H1 (cell line): ENCODE measurements around the gene PPIP5K1. TPM values are rescaled to one million over a fixed set of nuclear protein-coding genes. Genes with fewer than 3 reads are reported as not detected.

Experiments
- CTCF ChIA-PET: fragments of 300-600 bp; sonication (Branson Sonifier 250); formaldehyde crosslinking; loops from one replicate; lab custom pipeline; 2021; ENCODE audit not compliant: partially characterized antibody; lab: Charles Lee
- POLR2A ChIA-PET: fragments of 300-600 bp; sonication (Branson Sonifier 250); formaldehyde crosslinking; loops from one replicate; lab custom pipeline; 2021; ENCODE audit warnings: inconsistent platforms; ENCODE audit not compliant: partially characterized antibody; lab: Charles Lee
- DNase-seq, 2 experiments: peaks; one replicate each; pipeline versions ENCODE4 v3.0.0 to v3.0.0-alpha.2; 2010 to 2022; ENCODE audit warnings: low spot score in 2 of 2, low read depth in 1 of 2, mixed read lengths in 1 of 2
- FAIRE-seq: peaks from 2 replicates; lab custom pipeline; 2011; peaks lifted over from hg19 to GRCh38; lab: Jason Lieb, UNC
- H2AFZ ChIP-seq: 2 replicates; pipeline ENCODE4 v1.8.1; 2012; ENCODE audit warnings: low read length, inconsistent platforms
- H2AK5ac ChIP-seq: 2 replicates; pipeline ENCODE4 v1.6.1; 2013; ENCODE audit warnings: low read depth, low read length
- H2BK120ac ChIP-seq: replicated peaks from 2 replicates; pipeline ENCODE3; 2013; ENCODE audit warnings: low read depth, low read length, inconsistent platforms
- H2BK12ac ChIP-seq: 2 replicates; pipeline ENCODE4 v1.6.1; 2013; ENCODE audit warnings: low read depth, low read length
- H2BK15ac ChIP-seq: 2 replicates; pipeline ENCODE4 v1.6.1; 2013; ENCODE audit warnings: low read length
- H2BK20ac ChIP-seq: 2 replicates; pipeline ENCODE4 v1.6.1; 2013; ENCODE audit warnings: low read length
- H2BK5ac ChIP-seq: 2 replicates; pipeline ENCODE4 v1.6.1; 2013; ENCODE audit warnings: low read depth, low read length
- H3K14ac ChIP-seq: 2 replicates; pipeline ENCODE4 v1.6.1; 2013; ENCODE audit warnings: inconsistent platforms; ENCODE audit not compliant: insufficient read length
- H3K18ac ChIP-seq: 2 replicates; pipeline ENCODE4 v1.6.1; 2013; ENCODE audit warnings: low read length; ENCODE audit errors: extremely low read depth
- H3K23ac ChIP-seq: 2 replicates; pipeline ENCODE4 v1.6.1; 2013; ENCODE audit warnings: inconsistent platforms; ENCODE audit not compliant: insufficient read length
- H3K23me2 ChIP-seq: 2 replicates; pipeline ENCODE4 v1.6.1; 2013; ENCODE audit warnings: low read depth, low read length
- H3K27ac ChIP-seq: 2 replicates; pipeline ENCODE4 v1.6.1; 2011; ENCODE audit warnings: low read depth, low read length, inconsistent platforms
- H3K27me3 ChIP-seq, 4 experiments: replicated peaks in 1 of 4; 1 replicate in 1 of 4; 2 replicates in 3 of 4; pipeline versions ENCODE4 v1.6.1 to v1.8.1; 2011 to 2013; ENCODE audit warnings: low read length in 3 of 4, mild to moderate bottlenecking in 3 of 4, inconsistent platforms in 2 of 4, mixed read lengths in 2 of 4, moderate library complexity in 1 of 4; ENCODE audit not compliant: control insufficient read depth in 3 of 4, insufficient read depth in 3 of 4; ENCODE audit errors: extremely low read depth in 1 of 4
- H3K36me3 ChIP-seq, 4 experiments: 2 replicates each; pipeline versions ENCODE4 v1.6.1 to v1.8.1; 2011 to 2013; ENCODE audit warnings: mild to moderate bottlenecking in 4 of 4, low read length in 3 of 4, moderate library complexity in 2 of 4, control low read depth in 1 of 4, inconsistent platforms in 1 of 4; ENCODE audit not compliant: insufficient read depth in 4 of 4, control insufficient read depth in 2 of 4
- H3K4ac ChIP-seq: replicated peaks from 2 replicates; pipeline ENCODE3; 2013; ENCODE audit warnings: low read length, low read depth, mixed read lengths, inconsistent platforms; ENCODE audit not compliant: insufficient read length
- H3K4me1 ChIP-seq, 4 experiments: replicated peaks in 1 of 4; 1 replicate in 1 of 4; 2 replicates in 3 of 4; pipeline versions ENCODE4 v1.6.1 to v1.8.1; 2011 to 2013; ENCODE audit warnings: low read length in 3 of 4, inconsistent platforms in 2 of 4, mixed read lengths in 1 of 4; ENCODE audit not compliant: insufficient read depth in 4 of 4, control insufficient read depth in 3 of 4
- H3K4me2 ChIP-seq, 2 experiments: 2 replicates each; pipeline versions ENCODE4 v1.6.1 to v1.8.1; 2011 to 2013; ENCODE audit warnings: low read depth in 2 of 2, low read length in 2 of 2, control low read depth in 1 of 2, inconsistent platforms in 1 of 2, mild to moderate bottlenecking in 1 of 2; ENCODE audit not compliant: insufficient read depth in 1 of 2
- H3K4me3 ChIP-seq, 4 experiments: fragments of 200-600, 300-600 bp in 1 of 4; sonication (generic), shearing (Covaris generic), sonication (Bioruptor Twin) in 1 of 4; 2 replicates each; pipeline versions ENCODE4 v1.5.1 to v1.8.1; 2011 to 2016; ENCODE audit warnings: low read length in 4 of 4, low read depth in 3 of 4, control low read depth in 2 of 4, inconsistent platforms in 2 of 4, mild to moderate bottlenecking in 2 of 4, mixed read lengths in 1 of 4, moderate library complexity in 1 of 4; ENCODE audit not compliant: insufficient read depth in 2 of 4; ENCODE audit errors: extremely low read depth in 1 of 4
- H3K56ac ChIP-seq: replicated peaks from 2 replicates; pipeline ENCODE3; 2013; ENCODE audit warnings: low read depth, mild to moderate bottlenecking, mixed read lengths, low read length, inconsistent platforms; ENCODE audit not compliant: insufficient read length
- H3K79me1 ChIP-seq: 2 replicates; pipeline ENCODE4 v1.6.1; 2013; ENCODE audit warnings: low read depth, low read length, control low read depth
- H3K79me2 ChIP-seq, 2 experiments: 2 replicates each; pipeline versions ENCODE4 v1.6.1 to v1.8.1; 2012 to 2013; ENCODE audit warnings: low read length in 2 of 2, mild to moderate bottlenecking in 2 of 2, inconsistent platforms in 1 of 2; ENCODE audit not compliant: insufficient read depth in 2 of 2, control insufficient read depth in 1 of 2
- H3K9ac ChIP-seq, 4 experiments: replicated peaks in 1 of 4; 1 replicate in 1 of 4; 2 replicates in 3 of 4; pipeline versions ENCODE4 v1.6.1 to v1.8.1; 2011 to 2013; ENCODE audit warnings: low read depth in 3 of 4, low read length in 3 of 4, control low read depth in 2 of 4, mild to moderate bottlenecking in 2 of 4, moderate library complexity in 2 of 4, inconsistent platforms in 1 of 4; ENCODE audit errors: extremely low read depth in 1 of 4
- H3K9me3 ChIP-seq, 2 experiments: 2 replicates each; pipeline versions ENCODE4 v1.6.1 to v1.8.1; 2012 to 2013; ENCODE audit warnings: mild to moderate bottlenecking in 2 of 2, moderate library complexity in 2 of 2, control low read depth in 1 of 2, inconsistent platforms in 1 of 2, low read depth in 1 of 2, low read length in 1 of 2, mixed read lengths in 1 of 2; ENCODE audit not compliant: insufficient read depth in 2 of 2
- H4K20me1 ChIP-seq, 2 experiments: replicated peaks in 1 of 2; 2 replicates each; pipeline versions ENCODE3 to v1.8.1; 2011 to 2013; ENCODE audit warnings: inconsistent platforms in 2 of 2, low read length in 2 of 2, mild to moderate bottlenecking in 1 of 2; ENCODE audit not compliant: insufficient read depth in 2 of 2, control insufficient read depth in 1 of 2
- H4K5ac ChIP-seq: 2 replicates; pipeline ENCODE4 v1.6.1; 2013; ENCODE audit warnings: low read length, low read depth, mixed read lengths, inconsistent platforms; ENCODE audit not compliant: insufficient read length
- H4K8ac ChIP-seq: 2 replicates; pipeline ENCODE4 v1.8.0; 2013; ENCODE audit warnings: mild to moderate bottlenecking, moderate library complexity, low read length, inconsistent platforms; ENCODE audit not compliant: insufficient read depth; ENCODE audit errors: extremely low read depth
- H4K91ac ChIP-seq: replicated peaks from 2 replicates; pipeline ENCODE3; 2013; ENCODE audit warnings: low read length, mixed read lengths, inconsistent platforms; ENCODE audit not compliant: insufficient read length
- CEBPB ChIP-seq: IDR thresholded peaks from 2 replicates; pipeline ENCODE4 v1.6.1; 2012; ENCODE audit warnings: low read depth, low read length
- EP300 ChIP-seq, 2 experiments: IDR thresholded peaks; 1 replicate in 1 of 2; 2 replicates in 1 of 2; pipeline ENCODE4 v1.6.1; 2011 to 2012; ENCODE audit warnings: low read depth in 2 of 2, low read length in 2 of 2, mild to moderate bottlenecking in 2 of 2, borderline replicate concordance in 1 of 2, inconsistent platforms in 1 of 2, moderate library complexity in 1 of 2
- MAX ChIP-seq: IDR thresholded peaks from 2 replicates; pipeline ENCODE4 v1.6.1; 2012; ENCODE audit warnings: inconsistent platforms
- NRF1 ChIP-seq: IDR thresholded peaks from 2 replicates; pipeline ENCODE4 v1.6.1; 2011; ENCODE audit warnings: mild to moderate bottlenecking, low read depth, low read length, improper control_type of control experiment
- RXRA ChIP-seq: IDR thresholded peaks from 2 replicates; pipeline ENCODE4 v1.6.1; 2011; ENCODE audit warnings: low read depth, mild to moderate bottlenecking, low read length, moderate library complexity; ENCODE audit not compliant: insufficient read depth
- TBP ChIP-seq: IDR thresholded peaks from 2 replicates; pipeline ENCODE4 v1.6.1; 2011; ENCODE audit warnings: low read depth, low read length, improper control_type of control experiment
- USF2 ChIP-seq: IDR thresholded peaks from 2 replicates; pipeline ENCODE4 v1.6.1; 2011; ENCODE audit warnings: low read length, improper control_type of control experiment
- WGBS, 2 experiments: shearing (Covaris generic) in 1 of 2; methylation state at CpG; one replicate each; pipeline versions ENCODE4 v1.1.6 to v1.1.7; 2013 to 2015; ENCODE audit warnings: low lambda C conversion rate in 2 of 2, mixed read lengths in 2 of 2, inconsistent platforms in 1 of 2, low coverage in 1 of 2, missing lambda C conversion rate in 1 of 2; ENCODE audit not compliant: insufficient replicate concordance in 2 of 2, insufficient coverage in 1 of 2, insufficient read length in 1 of 2; ENCODE audit errors: extremely low coverage in 1 of 2, missing lambda C conversion rate in 1 of 2; 5-methylcytosine and 5-hydroxymethylcytosine counted together
- polyA plus RNA-seq, 7 experiments: library from polyadenylated mRNA; depleted of rRNA in 3 of 7; stranded (reverse) in 5 of 7; unstranded in 2 of 7; fragments of >200 nt in 5 of 7; fragments of 200-250 nt in 2 of 7; gene quantifications; 1 replicate in 5 of 7; 2 replicates in 1 of 7; 4 replicates in 1 of 7; pipeline versions ENCODE4 v1.2.1 to v1.2.3, GENCODE V29; 2011 to 2013; ENCODE audit warnings: missing spikeins in 2 of 7, mixed read lengths in 2 of 7
- total RNA-seq: library from RNA; stranded (reverse); fragmentation: NEBNext Ultra II Directional; extraction: Animal tissue kit (Norgen Biotek cat#: 25700); gene quantifications from 2 replicates; pipeline ENCODE4 v1.2.1, GENCODE V29; 2021
- TF ChIP-seq, protein P1 (sequence below): IDR thresholded peaks from 2 replicates; pipeline ENCODE4 v1.6.1; 2011; ENCODE audit warnings: low read depth, mild to moderate bottlenecking, low read length; ENCODE audit not compliant: insufficient read depth

The PPIP5K1 gene
- total and polyA plus RNA-seq, 2 of the 8 experiments (the other 6 are each of a cell fraction or from before 2014, with no cell fraction given) = 18.8 to 22.7 TPM

- Histone ChIP-seq H3K79me1 (no peaks in the 10 kb centered on the region), H3K4me3 (peak overlapping the region; percentile 59 to 83 (median 78)), H4K91ac (no peak overlapping the region), H4K20me1 (peaks cover 0 to 2% of the 10 kb centered on the region in 2 experiments), H3K14ac (no peak overlapping the region), H3K18ac (peak overlapping the region; percentile 4; the same call in 1 of the 2 replicates), H3K4me2 (peak overlapping the region; percentile 93 to 94), H3K23me2 (peaks cover 10% of the 10 kb centered on the region), H3K27me3 (peaks cover 4 to 16% (median 11%) of the 10 kb centered on the region in 4 experiments), H2BK15ac (no peak overlapping the region), H3K9ac (peak overlapping the region; percentile 9 to 54 (median 14); a peak in 6 of 7 replicates), H3K27ac (no peak overlapping the region), H2BK5ac (no peak overlapping the region), H3K9me3 (no peaks in the 10 kb centered on the region), H2BK120ac (no peak overlapping the region), H3K4ac (no peak overlapping the region), H2AK5ac (no peak overlapping the region), H2AFZ (peak overlapping the region; percentile 52; the same call in 1 of the 2 replicates), H3K56ac (no peak overlapping the region), H3K23ac (peak overlapping the region; percentile 34), H4K5ac (no peak overlapping the region), H4K8ac (0 out of 2 replicates have a peak overlapping the region, but pooled peaks have one; percentile 6), H3K79me2 (no peaks in the 10 kb centered on the region), H2BK20ac (peak overlapping the region; percentile 6; the same call in 1 of the 2 replicates), H3K4me1 (peaks cover 6 to 23% (median 10%) of the 10 kb centered on the region in 4 experiments; a peak in 6 of 7 replicates), H3K36me3 (no peaks in the 10 kb centered on the region), H2BK12ac (0 out of 2 replicates have a peak overlapping the region, but pooled peaks have one; percentile 44)
- DNase-seq = peak in 1 of 2 experiments; percentile 63
- ChIA-PET CTCF (interaction anchor here (0.8 to 9.4 kb wide), 16 partner anchors 10 to 136 kb away, joined by 3 to 121 read pairs (median 6); partner anchors contain the start of gene TP53BP1), POLR2A (interaction anchor here (0.6 to 5.0 kb wide), 13 partner anchors 8 to 141 kb away, joined by 3 to 81 read pairs (median 7); partner anchors contain the start of genes TP53BP1, TUBGCP4 and ZSCAN29)
- WGBS, 2 experiments = 7% methylated on average over 39 of the region's 39 CpGs; no CpG with 5 or more reads in 1 of the 2 experiments
- FAIRE-seq = no peak
- peak; percentile 2; the same call in 1 of the 2 replicates for TF ChIP-seq USF2
- TF ChIP-seq TBP = 0 out of 2 replicates have a peak, but pooled peaks have one; percentile 3
- no peak for TF ChIP-seq RXRA
- TF ChIP-seq CEBPB = no peak
- peak; percentile 19 for TF ChIP-seq MAX
- TF ChIP-seq NRF1 = no peak
- TF ChIP-seq, protein P1, sequence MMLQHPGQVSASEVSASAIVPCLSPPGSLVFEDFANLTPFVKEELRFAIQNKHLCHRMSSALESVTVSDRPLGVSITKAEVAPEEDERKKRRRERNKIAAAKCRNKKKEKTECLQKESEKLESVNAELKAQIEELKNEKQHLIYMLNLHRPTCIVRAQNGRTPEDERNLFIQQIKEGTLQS = no peak
- no peak for TF ChIP-seq EP300 (IDR thresholded peaks at IDR 0.05; ENCODE audit: borderline replicate concordance in 1 of 2, low read depth in 2 of 2, low read length in 2 of 2)
These were observed 78.8 kb downstream of the PPIP5K1 start for GRCh38 chr15:43511012-43511885.
